Fibroblast of pulmonary artery (primary cell): ENCODE measurements around the gene CEP170B.
A peak's percentile ranks its signal among the peaks of the same experiment; 100 is the strongest.

Source experiments
- DNase-seq: peaks from one replicate; pipeline ENCODE4 v3.0.0-alpha.2; 2010; ENCODE audit warnings: low read depth
- H3K4me3 ChIP-seq: replicated peaks from 2 replicates; pipeline ENCODE4 v1.5.1; 2011; ENCODE audit warnings: low read depth, mild to moderate bottlenecking, control low read depth, low read length, moderate library complexity
- CTCF ChIP-seq: IDR thresholded peaks from 2 replicates; pipeline ENCODE4 v1.5.1; 2011; ENCODE audit warnings: mild to moderate bottlenecking, control low read depth, low read length, inconsistent platforms; ENCODE audit errors: missing control alignments

Gene CEP170B

GRCh38 chr14:104864267-104865080, 594 bp upstream of the CEP170B start:
- peak overlapping the region; percentile 45 for H3K4me3 ChIP-seq
- TF ChIP-seq CTCF = no peak
- DNase-seq = no peak

- DNase-seq = peak; percentile 64
- TF ChIP-seq CTCF = no peak
- peak overlapping the region; percentile 69 for H3K4me3 ChIP-seq
Observed at GRCh38 chr14:104865631-104866441, 768 bp downstream of the CEP170B start.

GRCh38 chr14:104866451-104867370, 1.6 kb downstream of the CEP170B start:
- H3K4me3 ChIP-seq = peak overlapping the region; percentile 69
- DNase-seq = no peak
- no peak for TF ChIP-seq CTCF

- no peak for DNase-seq
- H3K4me3 ChIP-seq = no peak overlapping the region
- no peak for TF ChIP-seq CTCF
Observed at GRCh38 chr14:104867371-104868059, 2.4 kb downstream of the CEP170B start.

GRCh38 chr14:104868060-104868740, 3.1 kb downstream of the CEP170B start:
- no peak overlapping the region for H3K4me3 ChIP-seq
- no peak for DNase-seq
- no peak for TF ChIP-seq CTCF
